GM18526 (cell line): ENCODE measurements around the gene RIMKLA.

Source experiments
- POLR2A ChIP-seq: IDR thresholded peaks from 3 replicates; pipeline ENCODE4 v1.6.1; 2011; ENCODE audit not compliant: insufficient read length; ENCODE audit errors: extremely low read depth

The RIMKLA gene, protein sequence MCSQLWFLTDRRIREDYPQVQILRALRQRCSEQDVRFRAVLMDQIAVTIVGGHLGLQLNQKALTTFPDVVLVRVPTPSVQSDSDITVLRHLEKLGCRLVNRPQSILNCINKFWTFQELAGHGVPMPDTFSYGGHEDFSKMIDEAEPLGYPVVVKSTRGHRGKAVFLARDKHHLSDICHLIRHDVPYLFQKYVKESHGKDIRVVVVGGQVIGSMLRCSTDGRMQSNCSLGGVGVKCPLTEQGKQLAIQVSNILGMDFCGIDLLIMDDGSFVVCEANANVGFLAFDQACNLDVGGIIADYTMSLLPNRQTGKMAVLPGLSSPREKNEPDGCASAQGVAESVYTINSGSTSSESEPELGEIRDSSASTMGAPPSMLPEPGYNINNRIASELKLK

DNA sequence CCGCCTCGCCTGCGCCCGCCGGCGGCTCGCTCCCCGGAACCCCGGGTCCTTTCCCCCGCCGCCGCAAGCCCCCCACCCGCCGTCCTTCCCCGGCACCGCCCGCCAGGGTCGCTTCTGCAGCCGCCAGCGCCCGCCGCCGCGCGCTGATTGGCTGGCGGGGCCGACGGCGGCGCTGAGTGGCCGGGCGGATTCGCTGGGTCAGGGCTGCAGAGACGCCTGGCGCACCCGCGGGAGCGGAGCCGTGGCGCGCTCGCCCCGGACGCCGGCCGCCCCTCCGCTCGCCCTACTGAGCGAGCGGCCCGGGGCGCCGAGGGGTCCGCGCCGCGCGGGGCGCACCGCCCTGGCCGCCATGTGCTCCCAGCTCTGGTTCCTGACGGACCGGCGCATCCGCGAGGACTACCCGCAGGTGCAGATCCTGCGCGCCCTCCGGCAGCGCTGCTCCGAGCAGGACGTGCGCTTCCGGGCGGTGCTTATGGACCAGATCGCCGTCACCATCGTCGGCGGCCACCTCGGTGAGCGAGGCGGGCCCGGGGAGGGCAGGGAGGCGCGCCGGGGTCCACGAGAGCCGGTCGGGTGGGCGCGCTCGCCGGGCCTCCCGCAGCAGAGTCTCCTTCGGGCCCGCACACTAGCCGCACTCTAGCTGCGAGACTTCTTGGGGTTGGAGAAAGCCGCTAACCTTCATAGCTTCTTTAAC lies at the start of gene RIMKLA:
RIMKLA (plus strand) TSS at position 207 of the 694 bp plus-strand sequence; CDS start at position 350, 143 bp downstream.
- TF ChIP-seq POLR2A: no peak

DNA sequence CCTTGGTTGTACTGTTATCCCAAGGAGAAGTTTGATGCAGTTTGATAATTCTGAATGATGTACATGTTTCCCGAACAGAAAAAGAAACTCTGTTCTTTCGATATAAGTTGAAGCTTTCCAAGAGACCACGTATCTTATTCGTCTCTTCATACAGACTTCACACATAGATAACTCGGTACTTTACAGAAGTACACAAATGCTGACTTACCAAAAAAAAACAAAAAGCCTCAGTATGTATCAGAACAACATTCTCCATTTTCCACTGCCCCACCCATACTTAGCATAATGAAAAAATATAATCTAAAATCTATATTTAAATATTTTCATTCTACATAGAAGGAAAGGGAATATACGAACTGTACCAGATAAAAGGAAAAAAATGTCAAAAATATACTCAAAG lies 47.7 kb upstream of the RIMKLA start:
- no peak for TF ChIP-seq POLR2A

DNA sequence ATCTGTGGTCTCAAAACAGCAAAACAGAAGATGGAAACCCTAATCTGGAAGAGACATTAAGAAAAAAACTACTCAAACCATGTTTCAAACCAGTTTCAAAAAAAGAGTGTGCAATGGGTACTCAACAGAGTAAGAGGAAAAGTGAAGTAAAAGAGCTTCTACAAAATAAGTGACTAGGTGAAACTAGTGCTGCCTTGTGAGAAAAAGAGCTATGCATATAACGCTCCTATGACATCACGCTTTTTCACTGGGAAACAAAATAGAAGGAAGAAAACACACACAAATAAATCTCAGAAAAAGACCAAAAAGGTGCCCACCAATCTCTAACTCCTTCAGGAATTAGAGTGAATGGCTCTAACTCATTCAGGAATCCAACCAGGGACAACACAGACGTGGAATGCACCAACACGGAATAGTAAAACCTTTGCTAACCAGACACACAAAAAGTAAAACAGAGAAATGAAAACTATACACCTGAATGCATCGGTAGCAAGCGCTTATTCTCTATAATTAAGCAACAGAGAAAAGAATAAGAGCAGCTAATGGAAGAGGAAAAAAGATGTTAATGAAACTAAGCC lies 46.8 kb upstream of the RIMKLA start:
- no peak for TF ChIP-seq POLR2A

DNA sequence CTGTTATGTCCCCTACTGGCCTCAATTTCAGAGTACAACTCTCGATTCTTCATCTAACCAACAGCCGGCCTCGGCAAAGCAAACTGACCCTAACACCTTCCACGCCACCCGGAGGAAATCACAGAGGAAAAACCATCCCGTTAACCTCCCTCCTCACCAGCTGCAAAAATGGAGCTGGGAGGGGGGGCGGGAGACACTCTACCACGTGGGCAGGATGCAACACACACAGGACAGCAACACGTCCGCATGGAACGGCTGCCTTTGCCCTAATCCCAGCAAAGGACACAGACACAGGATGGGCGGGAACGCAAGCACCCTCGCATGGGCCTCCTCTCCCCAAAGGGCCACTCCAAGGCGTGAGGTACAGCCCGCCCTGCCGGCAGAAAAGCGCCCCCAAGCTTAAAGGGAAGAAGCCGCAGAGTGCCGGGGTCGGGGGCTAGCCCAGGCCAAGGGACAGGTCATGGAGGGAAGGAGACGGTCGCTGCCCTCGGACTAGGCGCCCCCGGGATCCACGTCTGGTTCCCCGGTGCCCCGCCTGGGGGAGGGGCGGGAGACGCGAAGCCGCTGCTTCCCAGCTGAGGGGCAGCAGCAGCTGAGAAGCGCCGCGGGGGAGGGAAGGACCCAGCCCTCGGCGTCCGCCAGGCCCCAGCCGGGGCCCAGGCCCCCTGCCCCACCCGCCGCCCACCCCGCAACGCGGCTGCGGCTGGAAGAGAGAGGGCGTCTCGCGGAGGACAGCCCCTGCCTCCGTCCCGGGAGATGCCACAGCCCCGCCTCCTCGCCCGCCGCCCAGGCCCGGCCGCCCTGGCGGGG lies 46.1 kb upstream of the RIMKLA start:
- no peak for TF ChIP-seq POLR2A

DNA sequence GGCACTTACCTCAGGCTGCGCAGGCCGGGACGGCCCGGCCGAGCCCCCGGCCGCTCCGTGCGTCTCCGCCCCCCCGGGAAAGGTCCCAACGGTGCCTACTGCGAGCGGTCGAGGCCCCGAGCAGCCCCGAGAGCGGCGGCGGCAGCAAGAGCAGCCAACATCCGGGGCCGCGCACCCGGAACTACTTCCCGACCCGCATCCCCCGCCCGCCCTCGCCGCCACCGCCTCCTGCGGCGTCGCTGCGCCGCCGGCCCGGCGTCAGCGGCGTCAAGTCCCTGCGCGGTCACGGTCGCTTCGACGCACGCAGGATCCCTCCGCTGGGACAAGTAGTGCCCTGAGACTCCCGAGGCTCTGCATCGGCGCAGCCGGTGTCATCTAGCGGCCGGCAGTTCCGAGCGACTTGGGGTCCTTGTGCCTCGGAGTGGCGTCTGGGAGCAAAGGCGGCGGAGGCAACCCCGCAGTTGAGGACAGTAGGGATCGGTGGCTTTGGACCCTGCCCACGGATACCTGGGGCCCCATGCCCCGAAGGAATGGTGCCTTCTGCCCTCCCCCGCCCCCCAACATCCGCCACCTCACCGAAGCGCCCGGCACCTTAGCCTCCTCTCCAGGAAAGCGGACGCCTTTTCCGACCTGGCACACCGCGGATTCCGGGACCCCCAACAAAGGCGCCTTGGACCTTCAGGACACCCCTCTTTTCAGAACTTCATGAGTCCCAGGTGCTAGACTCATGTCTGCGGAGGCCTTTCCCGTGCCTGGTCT lies 45.4 kb upstream of the RIMKLA start, which contains the start of gene FOXJ3:
FOXJ3 (minus strand) TSS at position 186 of the 759 bp plus-strand sequence. CDS start 24,142 bp downstream, outside the sequence.
- peak; percentile 91 for TF ChIP-seq POLR2A

DNA sequence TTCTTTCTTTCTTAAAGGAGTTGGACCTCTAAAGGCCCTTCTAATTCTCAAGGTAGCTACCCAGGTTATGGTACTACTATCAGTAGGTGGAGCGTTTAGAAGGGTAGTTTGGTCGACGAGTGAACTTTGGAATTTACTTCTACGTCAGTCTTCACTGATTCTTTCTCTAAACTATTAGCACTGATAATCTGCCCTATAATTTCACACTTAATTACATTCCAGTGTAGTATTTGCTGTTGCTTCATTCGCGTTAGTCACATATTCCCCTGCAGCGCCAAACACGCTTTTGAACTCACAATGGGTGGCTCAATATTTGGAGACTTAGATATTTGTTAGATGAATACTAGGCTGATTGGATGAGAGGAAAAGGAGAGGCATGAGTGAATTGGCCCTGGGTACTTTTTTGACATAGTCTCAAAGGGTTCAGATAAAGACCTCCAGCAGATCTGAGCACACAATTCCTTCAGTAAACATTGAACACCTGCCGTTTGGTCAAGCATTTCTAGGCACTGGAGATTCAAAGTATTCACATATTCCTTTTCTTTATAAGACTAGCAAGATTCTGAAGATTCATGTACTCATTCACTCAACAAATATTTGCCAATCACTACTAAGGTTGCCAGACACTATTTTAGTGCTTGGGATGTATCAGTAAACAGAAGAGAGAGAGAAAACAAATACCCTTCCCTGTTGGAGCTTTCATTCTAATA lies 44.6 kb upstream of the RIMKLA start:
- TF ChIP-seq POLR2A: no peak

DNA sequence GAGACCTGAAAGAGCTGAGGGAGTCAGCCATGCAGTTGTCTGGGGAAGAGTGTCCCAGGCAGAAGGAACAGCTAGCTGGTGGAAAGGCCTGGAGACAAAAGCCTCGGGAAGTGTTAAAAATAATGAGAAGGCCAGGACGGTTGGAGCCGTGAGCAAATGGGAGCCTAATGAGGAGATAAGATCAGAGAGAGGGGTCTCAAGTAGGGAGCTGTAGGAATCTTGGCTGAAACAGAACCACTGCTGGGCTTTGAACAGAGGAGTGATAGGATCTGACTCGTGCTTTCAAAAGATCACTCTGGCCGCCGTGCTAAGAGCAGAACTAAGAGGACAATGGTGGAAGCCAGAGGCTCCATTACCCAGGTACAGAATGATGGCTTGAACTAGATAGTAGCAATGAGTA lies 43.6 kb upstream of the RIMKLA start:
- no peak for TF ChIP-seq POLR2A

DNA sequence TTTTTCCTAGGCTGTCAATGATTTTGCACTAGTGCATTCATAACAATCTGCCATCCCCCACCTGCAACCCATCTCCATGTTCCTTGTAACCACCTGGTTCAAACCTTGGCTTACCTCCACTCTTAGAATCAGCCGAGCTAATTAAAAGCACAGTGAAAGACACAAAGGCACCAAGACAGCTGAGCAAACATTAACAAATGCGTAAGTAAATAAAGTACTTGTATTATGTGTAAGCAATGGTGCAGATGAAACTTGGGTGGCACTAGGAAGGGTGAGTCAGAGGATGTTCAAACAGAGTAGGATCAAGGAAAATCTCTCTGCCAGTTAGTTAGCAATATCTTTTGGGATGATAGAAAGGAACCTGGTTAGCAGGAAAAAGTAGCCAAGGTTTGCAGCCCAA lies 40.5 kb upstream of the RIMKLA start:
- no peak for TF ChIP-seq POLR2A

DNA sequence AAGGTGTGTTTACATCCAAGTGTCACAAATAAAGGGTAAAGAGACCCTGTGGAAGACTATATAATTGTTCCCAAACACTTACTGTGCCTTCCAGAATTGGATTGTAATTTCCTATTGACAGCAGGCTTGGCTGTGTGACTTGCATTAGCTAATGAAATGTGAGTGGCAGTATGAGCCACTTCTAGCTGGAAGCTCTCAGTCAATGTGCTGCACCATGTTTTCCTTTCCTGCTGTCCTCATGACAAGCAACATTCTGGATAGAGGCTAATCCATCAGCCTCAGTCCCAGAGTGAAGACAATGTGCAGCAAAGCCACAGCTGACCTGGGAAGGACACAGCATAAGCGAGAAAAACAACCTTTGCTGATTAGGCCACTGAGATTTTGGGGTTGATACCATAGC lies 39.7 kb upstream of the RIMKLA start:
- TF ChIP-seq POLR2A: no peak

DNA sequence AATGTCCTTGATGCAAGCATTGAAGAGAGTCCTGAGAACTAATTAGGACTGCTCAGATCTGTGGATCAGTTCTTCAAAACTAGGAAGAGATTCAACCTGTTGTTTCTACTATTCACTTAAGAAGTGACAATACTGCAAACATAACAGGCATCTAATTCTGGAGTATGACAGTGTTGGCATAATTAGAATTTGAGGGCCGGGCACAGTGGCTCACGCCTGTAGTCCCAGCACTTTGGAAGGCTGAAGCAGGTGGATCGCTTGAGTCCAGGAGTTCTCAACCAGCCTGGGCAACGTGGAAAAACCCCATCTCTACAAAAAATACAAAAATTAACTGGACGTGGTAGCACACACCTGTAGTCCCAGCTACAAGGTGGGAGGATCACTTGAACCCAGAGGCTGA lies 37.5 kb upstream of the RIMKLA start:
- TF ChIP-seq POLR2A: no peak

DNA sequence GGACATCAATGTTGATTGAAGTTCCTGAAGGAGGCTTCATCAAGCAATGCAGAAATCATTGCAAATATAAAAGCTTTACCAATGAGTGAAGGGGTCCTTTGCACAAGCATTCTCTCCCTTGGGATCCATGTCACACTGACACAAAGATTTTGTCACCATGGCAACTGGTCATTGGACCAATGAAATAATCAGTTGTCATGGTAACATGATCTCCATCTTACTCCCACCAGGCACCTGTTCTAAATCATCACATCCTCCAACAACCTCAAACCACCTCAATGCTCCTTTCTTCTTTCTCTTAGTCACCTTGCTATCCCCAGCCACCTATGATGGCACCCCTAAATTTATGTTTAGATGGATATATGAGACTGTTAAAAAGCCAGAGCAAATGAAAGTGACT lies 32.1 kb upstream of the RIMKLA start:
- no peak for TF ChIP-seq POLR2A

DNA sequence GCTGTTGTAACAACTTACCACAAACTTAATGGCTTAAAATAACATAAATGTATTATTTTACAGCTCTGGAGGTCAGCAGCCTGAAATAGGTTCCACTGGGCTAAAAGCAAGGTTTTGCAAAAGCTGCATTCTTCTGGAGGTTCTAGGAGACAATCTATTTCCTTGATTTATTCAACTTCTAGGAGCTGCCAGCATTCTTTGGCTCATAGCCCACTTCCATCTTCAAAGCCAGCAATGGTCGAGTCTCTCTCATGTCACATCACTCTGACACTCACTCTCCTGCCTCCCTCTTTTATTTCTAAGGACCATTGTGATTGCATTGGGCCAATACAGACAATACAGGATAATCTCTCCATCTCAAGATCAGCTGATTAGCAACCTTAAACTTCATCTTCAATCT lies 30.5 kb upstream of the RIMKLA start:
- no peak for TF ChIP-seq POLR2A

DNA sequence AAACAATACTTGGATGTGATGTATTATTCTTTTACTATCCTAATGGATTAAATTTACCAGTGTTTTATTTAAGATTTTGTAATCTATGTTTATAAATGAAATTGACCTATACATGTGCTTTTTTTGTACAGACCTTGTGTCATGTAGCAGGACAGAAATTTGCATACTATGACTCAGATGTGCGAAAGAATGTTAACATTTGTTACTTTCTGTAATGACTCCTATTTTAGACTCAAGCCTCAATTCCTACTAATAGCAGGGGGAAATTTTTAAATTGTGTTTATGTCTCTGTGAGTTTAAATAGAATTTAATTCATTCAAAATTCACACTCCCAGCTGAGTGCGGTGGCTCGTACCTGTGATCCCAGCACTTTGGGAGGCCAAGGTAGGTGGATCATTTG lies 21.8 kb upstream of the RIMKLA start:
- TF ChIP-seq POLR2A: no peak

DNA sequence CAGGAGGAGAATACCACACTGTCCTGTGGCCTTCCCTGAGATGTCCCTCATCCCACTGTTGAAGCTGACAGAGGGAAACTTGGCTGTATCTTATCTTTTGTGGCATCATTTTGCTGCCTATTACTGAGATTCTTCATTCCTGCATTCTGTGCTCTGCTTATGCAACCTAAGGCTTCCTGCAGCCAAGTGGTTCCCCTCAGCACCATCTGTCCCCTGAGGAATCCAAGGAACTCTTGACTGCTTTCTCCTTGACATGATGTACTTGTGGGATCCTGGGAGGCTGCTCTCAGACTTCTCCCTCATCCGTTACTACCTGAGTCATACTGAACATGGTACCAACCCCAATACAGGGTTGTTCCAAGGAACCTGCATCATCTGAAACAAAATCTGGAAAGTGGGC lies 21.1 kb upstream of the RIMKLA start:
- no peak for TF ChIP-seq POLR2A

DNA sequence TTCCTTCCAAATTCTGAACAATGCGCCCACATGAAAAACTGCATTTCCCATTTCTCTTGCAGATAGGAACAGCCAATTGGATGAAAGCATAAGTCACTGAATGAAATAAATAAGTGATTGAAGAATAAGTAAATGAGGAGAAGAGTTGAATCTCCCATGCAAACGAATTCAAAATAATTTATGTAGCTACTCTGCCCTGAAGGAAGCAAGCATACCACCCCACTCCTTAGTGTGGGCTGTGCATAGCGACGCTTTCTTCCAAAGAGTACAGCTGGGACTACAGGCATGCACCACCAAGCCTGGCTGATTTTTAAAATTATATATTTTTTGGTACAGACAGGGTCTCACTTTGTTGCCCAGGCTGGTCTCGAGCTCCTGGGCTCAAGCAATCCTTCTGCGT lies 16.5 kb upstream of the RIMKLA start:
- no peak for TF ChIP-seq POLR2A
